HFFc6 (cell line): ENCODE data around the gene TNFSF13. TPM values are rescaled to one million over a fixed set of nuclear protein-coding genes. Genes with fewer than 3 reads are reported as not detected.

Experiments used
- DNase-seq: peaks from one replicate; pipeline ENCODE4 v3.0.0-alpha.2; 2018
- H3K27ac Mint-ChIP-seq: 2 replicates; pipeline ENCODE4 v1.8.0; 2020; ENCODE audit warnings: mild to moderate bottlenecking, mixed read lengths
- H3K27me3 Mint-ChIP-seq: 2 replicates; pipeline ENCODE4 v1.8.0; 2021; ENCODE audit warnings: mild to moderate bottlenecking, moderate library complexity, mixed read lengths; ENCODE audit not compliant: insufficient read depth
- H3K36me3 Mint-ChIP-seq: 2 replicates; pipeline ENCODE4 v1.8.0; 2021; ENCODE audit warnings: low read depth, mixed read lengths
- H3K4me1 Mint-ChIP-seq: 2 replicates; pipeline ENCODE4 v1.8.0; 2020; ENCODE audit warnings: low read depth, mixed read lengths
- H3K4me3 Mint-ChIP-seq: 2 replicates; pipeline ENCODE4 v1.8.0; 2020; ENCODE audit warnings: mild to moderate bottlenecking, moderate library complexity, mixed read lengths
- H3K9me3 Mint-ChIP-seq: 2 replicates; pipeline ENCODE4 v1.8.0; 2020; ENCODE audit warnings: mild to moderate bottlenecking, mixed read lengths
- CTCF ChIP-seq: fragments of 200-600 bp; sonication (generic); IDR thresholded peaks from 2 replicates; pipeline ENCODE4 v1.5.0; 2021; ENCODE audit warnings: antibody characterized with exemption, mild to moderate bottlenecking
- total RNA-seq, 6 experiments: library from RNA; stranded (reverse); fragmentation: NEBNext Ultra II Directional; extraction: Animal tissue kit (Norgen Biotek cat#: 25700); gene quantifications; 2 replicates in 1 of 6; 3 replicates in 5 of 6; pipeline ENCODE4 v1.2.3, GENCODE V29; 2021

TNFSF13 gene
- total RNA-seq, 6 experiments from 2014 or later = 1.2 to 2.8 (median 1.5) TPM

- DNase-seq = no peak
- no peaks in the 10 kb centered on the region for H3K27me3 Mint-ChIP-seq
- peaks cover 14% of the 10 kb centered on the region for H3K4me1 Mint-ChIP-seq
- peak within 1 kb of the TSS; percentile 36; the same call in 1 of the 2 replicates for H3K27ac Mint-ChIP-seq
- H3K4me3 Mint-ChIP-seq = peak within 1 kb of the TSS; percentile 83
- no peaks in the 10 kb centered on the region; the same call in 1 of the 2 replicates for H3K36me3 Mint-ChIP-seq
- peak; percentile 53 for TF ChIP-seq CTCF
- no peaks in the 10 kb centered on the region for H3K9me3 Mint-ChIP-seq
Measured at GRCh38 chr17:7548585-7549400, 9.8 kb upstream of the TNFSF13 start, which contains the start of gene TNFSF12. TSS of gene TNFSF12 (plus strand) at chr17:7549058. CDS start at chr17:7549154, 96 bp downstream.

GRCh38 chr17:7549401-7550055 lies 9.0 kb upstream of the TNFSF13 start:
- Mint-ChIP-seq H3K36me3 (no peaks in the 10 kb centered on the region; the same call in 1 of the 2 replicates), H3K27ac (peak overlapping the region; percentile 36; the same call in 1 of the 2 replicates)

GRCh38 chr17:7550344-7550743 lies 8.2 kb upstream of the TNFSF13 start:
- Mint-ChIP-seq H3K36me3 (no peaks in the 10 kb centered on the region; the same call in 1 of the 2 replicates), H3K9me3 (no peaks in the 10 kb centered on the region), H3K27ac (no peak overlapping the region), H3K27me3 (no peaks in the 10 kb centered on the region), H3K4me1 (peaks cover 14% of the 10 kb centered on the region), H3K4me3 (no peak overlapping the region)
- TF ChIP-seq CTCF = no peak
- DNase-seq = no peak

More at GRCh38 chr17:7549401-7550055, 9.0 kb upstream of the TNFSF13 start:
- H3K4me1 Mint-ChIP-seq = peaks cover 14% of the 10 kb centered on the region
- TF ChIP-seq CTCF = no peak
- H3K27me3 Mint-ChIP-seq = no peaks in the 10 kb centered on the region
- H3K9me3 Mint-ChIP-seq = no peaks in the 10 kb centered on the region
- no peak for DNase-seq
- H3K4me3 Mint-ChIP-seq = peak overlapping the region; percentile 77

- no peak for TF ChIP-seq CTCF
- H3K36me3 Mint-ChIP-seq = no peaks in the 10 kb centered on the region; the same call in 1 of the 2 replicates
- H3K4me3 Mint-ChIP-seq = no peak overlapping the region
Measured at GRCh38 chr17:7551396-7551795, 7.2 kb upstream of the TNFSF13 start.

GRCh38 chr17:7552621-7553051 lies 5.9 kb upstream of the TNFSF13 start:
- Mint-ChIP-seq H3K9me3 (no peaks in the 10 kb centered on the region), H3K4me1 (peaks cover 14% of the 10 kb centered on the region), H3K27ac (no peak overlapping the region), H3K36me3 (no peaks in the 10 kb centered on the region; the same call in 1 of the 2 replicates), H3K4me3 (no peak overlapping the region), H3K27me3 (peaks cover 5% of the 10 kb centered on the region; the same call in 1 of the 2 replicates)
- no peak for TF ChIP-seq CTCF
- DNase-seq = no peak

More at GRCh38 chr17:7551396-7551795, 7.2 kb upstream of the TNFSF13 start:
- no peaks in the 10 kb centered on the region for H3K9me3 Mint-ChIP-seq
- DNase-seq = no peak
- peaks cover 4% of the 10 kb centered on the region; the same call in 1 of the 2 replicates for H3K27me3 Mint-ChIP-seq
- no peak overlapping the region for H3K27ac Mint-ChIP-seq
- peaks cover 14% of the 10 kb centered on the region for H3K4me1 Mint-ChIP-seq
